ENCODE results near the gene RAD54L.

GRCh38 chr1:46284597-46285564, 37.3 kb downstream of the RAD54L start:
- no peak for TF ChIP-seq RCOR1 (IDR thresholded peaks at IDR 0.05; ENCODE audit: insufficient replicate concordance, low read length)
- TF ChIP-seq, protein P1, sequence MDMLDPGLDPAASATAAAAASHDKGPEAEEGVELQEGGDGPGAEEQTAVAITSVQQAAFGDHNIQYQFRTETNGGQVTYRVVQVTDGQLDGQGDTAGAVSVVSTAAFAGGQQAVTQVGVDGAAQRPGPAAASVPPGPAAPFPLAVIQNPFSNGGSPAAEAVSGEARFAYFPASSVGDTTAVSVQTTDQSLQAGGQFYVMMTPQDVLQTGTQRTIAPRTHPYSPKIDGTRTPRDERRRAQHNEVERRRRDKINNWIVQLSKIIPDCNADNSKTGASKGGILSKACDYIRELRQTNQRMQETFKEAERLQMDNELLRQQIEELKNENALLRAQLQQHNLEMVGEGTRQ (IDR thresholded peaks at IDR 0.05; ENCODE audit: low read depth, low read length): no peak
- no peak for TF ChIP-seq FOS (IDR thresholded peaks at IDR 0.05; ENCODE audit: low read depth, low read length)
- no peak for TF ChIP-seq SMC3 (IDR thresholded peaks at IDR 0.05; ENCODE audit: low read depth, low read length)
- no peak for TF ChIP-seq CTCF (conservative IDR thresholded peaks at IDR 0.05; ENCODE audit: low read depth, low read length)
- no peak for TF ChIP-seq MAZ (IDR thresholded peaks at IDR 0.05; ENCODE audit: borderline replicate concordance, low read depth, low read length)
- TF ChIP-seq POLR2A (IDR thresholded peaks at IDR 0.05; ENCODE audit: low read depth, low read length): no peak
- TF ChIP-seq CEBPB (IDR thresholded peaks at IDR 0.05; ENCODE audit: low read depth, low read length): peak; percentile 90
- TF ChIP-seq MXI1 (IDR thresholded peaks at IDR 0.05; ENCODE audit: borderline replicate concordance, low read depth, low read length): no peak
- TF ChIP-seq, protein P2, sequence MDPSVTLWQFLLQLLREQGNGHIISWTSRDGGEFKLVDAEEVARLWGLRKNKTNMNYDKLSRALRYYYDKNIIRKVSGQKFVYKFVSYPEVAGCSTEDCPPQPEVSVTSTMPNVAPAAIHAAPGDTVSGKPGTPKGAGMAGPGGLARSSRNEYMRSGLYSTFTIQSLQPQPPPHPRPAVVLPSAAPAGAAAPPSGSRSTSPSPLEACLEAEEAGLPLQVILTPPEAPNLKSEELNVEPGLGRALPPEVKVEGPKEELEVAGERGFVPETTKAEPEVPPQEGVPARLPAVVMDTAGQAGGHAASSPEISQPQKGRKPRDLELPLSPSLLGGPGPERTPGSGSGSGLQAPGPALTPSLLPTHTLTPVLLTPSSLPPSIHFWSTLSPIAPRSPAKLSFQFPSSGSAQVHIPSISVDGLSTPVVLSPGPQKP (IDR thresholded peaks at IDR 0.05; ENCODE audit: borderline replicate concordance, low read depth, low read length): no peak
- TF ChIP-seq RFX5 (IDR thresholded peaks at IDR 0.05; ENCODE audit: low read depth, low read length): no peak
- no peak for TF ChIP-seq RAD21 (IDR thresholded peaks at IDR 0.05; ENCODE audit: low read length)
- TF ChIP-seq NFE2L2 (IDR thresholded peaks at IDR 0.05; ENCODE audit: low read depth, low read length): no peak
